ENCODE data around the gene ODAD2. TPM values are rescaled to one million over a fixed set of nuclear protein-coding genes. Genes with fewer than 3 reads are reported as not detected.
"Not testable (repeated sequence)": the region's sequence is repeated elsewhere in the genome, so short reads cannot be mapped to it uniquely, and the experiment has no call there.

ODAD2 gene
- total RNA-seq, 1 experiment from 2014 or later: not detected

DNA sequence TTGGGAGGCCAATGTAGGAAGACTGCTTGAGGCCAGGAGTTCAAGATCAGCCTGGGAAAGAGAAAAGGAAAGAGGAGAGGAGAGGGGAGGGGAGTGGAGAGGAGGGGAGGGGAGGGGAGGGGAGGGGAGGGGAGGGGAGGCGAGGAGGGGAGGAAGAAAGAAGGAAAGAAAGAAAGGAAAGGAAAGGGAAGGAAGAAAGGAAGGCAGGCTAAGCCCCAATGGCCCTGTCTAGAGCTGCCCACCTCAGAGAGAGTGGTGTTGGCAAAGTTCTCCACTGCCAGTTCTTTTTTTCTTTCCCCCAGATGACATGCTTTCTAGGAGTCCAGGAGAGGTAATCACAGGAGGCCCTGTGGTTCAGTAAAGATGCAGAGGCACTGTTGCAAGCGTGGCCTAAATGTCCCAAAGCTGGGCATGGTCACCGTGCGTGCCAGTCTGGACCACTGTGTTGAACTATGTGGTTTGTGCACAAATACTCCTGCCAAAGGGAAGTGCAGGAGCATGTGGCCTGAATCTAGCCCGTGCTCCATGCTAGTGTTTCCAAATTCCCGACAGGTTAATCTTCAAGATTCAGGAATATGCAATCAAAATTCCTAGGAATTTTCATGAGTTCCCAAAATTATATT lies 39.7 kb downstream of the ODAD2 start:
- ChIA-PET POLR2A (ENCODE audit: unreplicated experiment) (no interaction called here), CTCF (no interaction called here)
- no TSS peak for BruUV-seq (replicated peaks)
- intact Hi-C loops (cut with micrococcal nuclease; ENCODE audit: unreplicated experiment): no loop called here
- no peaks in the 10 kb centered on the region for H3K9me3 ChIP-seq (ENCODE audit: insufficient read depth, low read depth)
- no peaks in the 10 kb centered on the region for H3F3A ChIP-seq (ENCODE audit: insufficient read depth, low read depth)
- H2AFZ ChIP-seq: no peak overlapping the region
- no peak overlapping the region for H3K4me2 ChIP-seq
- H3K4me1 ChIP-seq (replicated peaks; ENCODE audit: insufficient read depth): no peaks in the 10 kb centered on the region
- H3K9me2 ChIP-seq (ENCODE audit: insufficient read depth): no peaks in the 10 kb centered on the region
- no peaks in the 10 kb centered on the region for H3K36me3 ChIP-seq (ENCODE audit: low read depth)
- H3K27ac ChIP-seq: no peak overlapping the region
- no peaks in the 10 kb centered on the region for H3K79me2 ChIP-seq (ENCODE audit: low read depth)
- H4K20me1 ChIP-seq (ENCODE audit: insufficient read depth): no peaks in the 10 kb centered on the region
- no peak for DNase-seq
- TF ChIP-seq, protein P1, sequence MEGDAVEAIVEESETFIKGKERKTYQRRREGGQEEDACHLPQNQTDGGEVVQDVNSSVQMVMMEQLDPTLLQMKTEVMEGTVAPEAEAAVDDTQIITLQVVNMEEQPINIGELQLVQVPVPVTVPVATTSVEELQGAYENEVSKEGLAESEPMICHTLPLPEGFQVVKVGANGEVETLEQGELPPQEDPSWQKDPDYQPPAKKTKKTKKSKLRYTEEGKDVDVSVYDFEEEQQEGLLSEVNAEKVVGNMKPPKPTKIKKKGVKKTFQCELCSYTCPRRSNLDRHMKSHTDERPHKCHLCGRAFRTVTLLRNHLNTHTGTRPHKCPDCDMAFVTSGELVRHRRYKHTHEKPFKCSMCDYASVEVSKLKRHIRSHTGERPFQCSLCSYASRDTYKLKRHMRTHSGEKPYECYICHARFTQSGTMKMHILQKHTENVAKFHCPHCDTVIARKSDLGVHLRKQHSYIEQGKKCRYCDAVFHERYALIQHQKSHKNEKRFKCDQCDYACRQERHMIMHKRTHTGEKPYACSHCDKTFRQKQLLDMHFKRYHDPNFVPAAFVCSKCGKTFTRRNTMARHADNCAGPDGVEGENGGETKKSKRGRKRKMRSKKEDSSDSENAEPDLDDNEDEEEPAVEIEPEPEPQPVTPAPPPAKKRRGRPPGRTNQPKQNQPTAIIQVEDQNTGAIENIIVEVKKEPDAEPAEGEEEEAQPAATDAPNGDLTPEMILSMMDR (conservative IDR thresholded peaks at IDR 0.05): no peak
- no peak for TF ChIP-seq EZH2 (IDR thresholded peaks at IDR 0.05; ENCODE audit: low read depth)
- H3K27me3 ChIP-seq (ENCODE audit: insufficient read depth, low read depth): no peaks in the 10 kb centered on the region
- H3K4me3 ChIP-seq: no peak overlapping the region

DNA sequence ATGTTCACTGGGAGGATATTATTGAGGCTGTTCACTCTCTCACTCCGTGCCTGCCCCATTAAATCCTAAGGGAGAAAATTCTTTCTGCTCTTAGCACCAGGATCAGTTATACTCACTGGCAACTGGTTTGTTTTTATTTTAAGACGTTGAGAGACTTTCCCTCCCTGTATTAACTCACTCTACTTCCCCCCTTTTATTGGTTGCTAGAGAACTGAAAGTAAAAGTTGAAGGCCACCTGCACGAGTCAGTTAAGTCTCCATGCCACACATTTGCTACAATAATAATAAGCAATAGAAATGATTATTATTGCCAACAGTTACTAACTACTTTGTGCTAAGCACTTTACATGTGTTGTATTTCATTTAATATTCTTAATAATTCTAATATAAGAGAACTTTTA lies 40.5 kb downstream of the ODAD2 start:
- H3K9me2 ChIP-seq (ENCODE audit: insufficient read depth); POLR2A ChIA-PET (ENCODE audit: unreplicated experiment); H3F3A ChIP-seq (ENCODE audit: insufficient read depth, low read depth); H3K36me3 ChIP-seq (ENCODE audit: low read depth); H3K79me2 ChIP-seq (ENCODE audit: low read depth); intact Hi-C loops (cut with micrococcal nuclease; ENCODE audit: unreplicated experiment); H3K9me3 ChIP-seq (ENCODE audit: insufficient read depth, low read depth); H3K27me3 ChIP-seq (ENCODE audit: insufficient read depth, low read depth); BruUV-seq (replicated peaks); H3K27ac ChIP-seq; DNase-seq; H3K4me2 ChIP-seq; CTCF ChIA-PET; H3K4me1 ChIP-seq (replicated peaks; ENCODE audit: insufficient read depth); H2AFZ ChIP-seq; H4K20me1 ChIP-seq (ENCODE audit: insufficient read depth); H3K4me3 ChIP-seq: not testable (repeated sequence)

DNA sequence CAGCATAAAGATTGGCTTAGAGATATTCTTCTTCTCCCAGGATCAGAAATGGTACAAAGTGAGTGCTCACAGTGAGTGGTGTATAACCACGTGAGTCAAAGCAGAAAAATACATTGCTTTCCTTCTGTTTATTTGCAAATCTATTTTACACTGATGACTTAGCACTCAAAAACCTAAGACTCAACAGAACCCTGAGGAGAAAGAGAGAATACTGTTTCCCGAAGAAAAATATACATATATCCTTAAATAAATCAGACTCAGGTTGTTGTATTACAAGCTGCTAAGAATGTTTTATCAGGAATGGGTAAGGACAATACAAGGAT lies 48.7 kb downstream of the ODAD2 start:
- Histone ChIP-seq H3K27me3 (ENCODE audit: insufficient read depth, low read depth) (no peaks in the 10 kb centered on the region), H3K9me2 (ENCODE audit: insufficient read depth) (no peaks in the 10 kb centered on the region), H3K4me1 (replicated peaks; ENCODE audit: insufficient read depth) (no peaks in the 10 kb centered on the region), H2AFZ (no peak overlapping the region), H4K20me1 (ENCODE audit: insufficient read depth) (no peaks in the 10 kb centered on the region), H3K36me3 (ENCODE audit: low read depth) (no peaks in the 10 kb centered on the region), H3K79me2 (ENCODE audit: low read depth) (no peaks in the 10 kb centered on the region), H3K4me3 (no peak overlapping the region), H3K9me3 (ENCODE audit: insufficient read depth, low read depth) (no peaks in the 10 kb centered on the region), H3K27ac (no peak overlapping the region), H3K4me2 (no peak overlapping the region), H3F3A (ENCODE audit: insufficient read depth, low read depth) (no peaks in the 10 kb centered on the region)
- no peak for DNase-seq
- BruUV-seq (replicated peaks): no TSS peak
- intact Hi-C loops (cut with micrococcal nuclease; ENCODE audit: unreplicated experiment): no loop called here
- TF ChIP-seq, protein P1 (conservative IDR thresholded peaks at IDR 0.05): no peak
- no peak for TF ChIP-seq EZH2 (IDR thresholded peaks at IDR 0.05; ENCODE audit: low read depth)
- CTCF ChIA-PET: no interaction called here
- POLR2A ChIA-PET (ENCODE audit: unreplicated experiment): no interaction called here

DNA sequence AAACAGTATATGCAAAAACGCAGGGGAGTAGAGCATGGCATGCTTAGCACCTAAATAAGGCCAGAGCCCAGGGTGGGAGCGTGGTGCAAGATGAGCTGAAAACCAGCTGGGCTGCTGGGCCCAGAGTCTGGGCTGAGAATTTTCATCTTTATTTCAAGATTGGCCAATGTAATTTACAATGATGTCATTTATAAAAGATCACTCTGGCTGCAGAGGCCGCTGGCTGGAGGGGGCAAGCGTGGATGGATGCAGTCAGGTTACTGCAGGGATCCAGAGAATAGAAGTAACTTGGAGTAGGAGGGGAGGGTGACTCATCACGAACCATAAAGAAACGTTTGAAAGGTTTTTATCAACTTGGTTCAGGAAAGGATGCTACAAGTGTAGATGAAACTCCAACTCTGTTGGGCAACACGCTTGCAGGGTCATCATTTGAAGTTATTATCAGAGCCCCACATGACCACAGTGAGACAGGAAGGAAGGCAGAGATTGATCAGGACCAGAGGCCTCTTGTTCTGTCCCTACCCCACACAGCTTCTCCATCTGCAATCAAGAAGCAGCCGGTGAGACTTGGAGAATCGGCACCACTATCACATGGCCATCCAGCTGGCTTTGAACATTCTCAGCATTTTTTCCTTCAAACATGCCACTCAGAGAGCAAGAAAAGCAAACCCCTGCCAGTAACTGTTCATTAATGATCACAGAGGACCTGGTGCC lies 49.2 kb downstream of the ODAD2 start:
- CTCF ChIA-PET: no interaction called here
- no peak overlapping the region for H3K4me2 ChIP-seq

More for the DNA sequence above, 49.2 kb downstream of the ODAD2 start:
- no peak for DNase-seq
- intact Hi-C loops (cut with micrococcal nuclease; ENCODE audit: unreplicated experiment): no loop called here
- Histone ChIP-seq H2AFZ (no peak overlapping the region), H4K20me1 (ENCODE audit: insufficient read depth) (no peaks in the 10 kb centered on the region), H3K9me3 (ENCODE audit: insufficient read depth, low read depth) (no peaks in the 10 kb centered on the region), H3K36me3 (ENCODE audit: low read depth) (no peaks in the 10 kb centered on the region), H3K27me3 (ENCODE audit: insufficient read depth, low read depth) (0 out of 2 replicates have a peak, but pooled peaks cover 2% of the 10 kb centered on the region), H3K4me3 (no peak overlapping the region), H3K9me2 (ENCODE audit: insufficient read depth) (no peaks in the 10 kb centered on the region), H3K79me2 (ENCODE audit: low read depth) (no peaks in the 10 kb centered on the region), H3K4me1 (replicated peaks; ENCODE audit: insufficient read depth) (no peaks in the 10 kb centered on the region), H3F3A (ENCODE audit: insufficient read depth, low read depth) (no peaks in the 10 kb centered on the region), H3K27ac (no peak overlapping the region)
- TF ChIP-seq, protein P1 (conservative IDR thresholded peaks at IDR 0.05): no peak
- TF ChIP-seq EZH2 (IDR thresholded peaks at IDR 0.05; ENCODE audit: low read depth): no peak
- BruUV-seq (replicated peaks): no TSS peak
- POLR2A ChIA-PET (ENCODE audit: unreplicated experiment): no interaction called here
